Endothelial cell (in vitro differentiated cells): ENCODE data around the gene LUZP1. TPM values are rescaled to one million over a fixed set of nuclear protein-coding genes. Genes with fewer than 3 reads are reported as not detected.
A peak's percentile ranks its signal among the peaks of the same experiment; 100 is the strongest.

Experiments used
- DNase-seq: peaks from one replicate; pipeline ENCODE4 v3.0.0; 2021; ENCODE audit warnings: low spot score
- H3K27ac Mint-ChIP-seq: one replicate; pipeline ENCODE4 v1.8.0; 2021; ENCODE audit warnings: mixed read lengths, inconsistent platforms; ENCODE audit not compliant: unreplicated experiment
- H3K27me3 Mint-ChIP-seq: one replicate; pipeline ENCODE4 v1.8.0; 2021; ENCODE audit warnings: mild to moderate bottlenecking, moderate library complexity, mixed read lengths, inconsistent platforms; ENCODE audit not compliant: unreplicated experiment
- H3K36me3 Mint-ChIP-seq: one replicate; pipeline ENCODE4 v1.8.0; 2021; ENCODE audit warnings: mild to moderate bottlenecking, low read depth, mixed read lengths, inconsistent platforms; ENCODE audit not compliant: unreplicated experiment
- H3K4me1 Mint-ChIP-seq: one replicate; pipeline ENCODE4 v1.8.0; 2021; ENCODE audit warnings: mild to moderate bottlenecking, mixed read lengths, inconsistent platforms; ENCODE audit not compliant: unreplicated experiment
- H3K4me3 Mint-ChIP-seq: one replicate; pipeline ENCODE4 v1.8.0; 2021; ENCODE audit warnings: mild to moderate bottlenecking, mixed read lengths, inconsistent platforms; ENCODE audit not compliant: unreplicated experiment
- H3K9me3 Mint-ChIP-seq: one replicate; pipeline ENCODE4 v1.8.0; 2021; ENCODE audit warnings: mixed read lengths, inconsistent platforms; ENCODE audit not compliant: unreplicated experiment
- CTCF ChIP-seq: fragments of 200-600 bp; sonication (generic); IDR thresholded peaks from one replicate; pipeline ENCODE4 v1.5.0; 2021; ENCODE audit warnings: antibody characterized with exemption; ENCODE audit not compliant: unreplicated experiment
- total RNA-seq: library from RNA; stranded (reverse); fragmentation: NEBNext Ultra II Directional; extraction: Animal tissue kit (Norgen Biotek cat#: 25700); gene quantifications from one replicate; pipeline ENCODE4 v1.2.1, GENCODE V29; 2021; ENCODE audit not compliant: unreplicated experiment

LUZP1 gene
- total RNA-seq, 1 donor from 2014 or later = 103 TPM

GRCh38 chr1:23101101-23101827 is 67.4 kb downstream of the LUZP1 start:
- H3K9me3 Mint-ChIP-seq = no peaks in the 10 kb centered on the region
- TF ChIP-seq CTCF = no peak
- H3K36me3 Mint-ChIP-seq = peaks cover 20% of the 10 kb centered on the region
- peaks cover 45% of the 10 kb centered on the region for H3K4me1 Mint-ChIP-seq
- H3K4me3 Mint-ChIP-seq = no peak overlapping the region
- peaks cover 3% of the 10 kb centered on the region for H3K27me3 Mint-ChIP-seq
- peak overlapping the region; percentile 80 for H3K27ac Mint-ChIP-seq
- no peak for DNase-seq

GRCh38 chr1:23100074-23100748 is 68.4 kb downstream of the LUZP1 start:
- H3K4me3 Mint-ChIP-seq = no peak overlapping the region
- H3K36me3 Mint-ChIP-seq = peaks cover 16% of the 10 kb centered on the region
- peak; percentile 26 for DNase-seq
- peaks cover 45% of the 10 kb centered on the region for H3K4me1 Mint-ChIP-seq
- peak overlapping the region; percentile 80 for H3K27ac Mint-ChIP-seq
- H3K9me3 Mint-ChIP-seq = no peaks in the 10 kb centered on the region
- TF ChIP-seq CTCF = no peak
- peaks cover 2% of the 10 kb centered on the region for H3K27me3 Mint-ChIP-seq

- peaks cover 45% of the 10 kb centered on the region for H3K4me1 Mint-ChIP-seq
- no peak overlapping the region for H3K4me3 Mint-ChIP-seq
- DNase-seq = no peak
- H3K27ac Mint-ChIP-seq = peak overlapping the region; percentile 70
- no peaks in the 10 kb centered on the region for H3K9me3 Mint-ChIP-seq
- peaks cover 12% of the 10 kb centered on the region for H3K36me3 Mint-ChIP-seq
- no peak for TF ChIP-seq CTCF
- H3K27me3 Mint-ChIP-seq = peaks cover 2% of the 10 kb centered on the region
Measured at GRCh38 chr1:23099171-23099536, 69.5 kb downstream of the LUZP1 start.

GRCh38 chr1:23098463-23099170 is 70.0 kb downstream of the LUZP1 start:
- DNase-seq = peak; percentile 61
- peak overlapping the region; percentile 70 for H3K27ac Mint-ChIP-seq
- H3K4me3 Mint-ChIP-seq = no peak overlapping the region

More at GRCh38 chr1:23098463-23099170, 70.0 kb downstream of the LUZP1 start:
- Mint-ChIP-seq H3K36me3 (peaks cover 17% of the 10 kb centered on the region), H3K9me3 (no peaks in the 10 kb centered on the region), H3K4me1 (peaks cover 45% of the 10 kb centered on the region), H3K27me3 (peaks cover 2% of the 10 kb centered on the region)
- peak; percentile 88 for TF ChIP-seq CTCF
